Measurements from ENCODE around the gene MED25. TPM values are rescaled to one million over a fixed set of nuclear protein-coding genes. Genes with fewer than 3 reads are reported as not detected.
A peak's percentile ranks its signal among the peaks of the same experiment; 100 is the strongest.

Gene MED25
- total and polyA plus RNA-seq, 5 donors from 2014 or later, result 12.7 to 67.9 (median 21.6) TPM

GRCh38 chr19:49856574-49857021 is 38.5 kb downstream of the MED25 start:
- ATAC-seq (ENCODE audit: low read depth in 2 of 2) (no peak), DNase-seq (no peak)
- Histone ChIP-seq H3K27ac (ENCODE audit: insufficient read depth, low read length, poor library complexity, severe bottlenecking) (no peak overlapping the region), H3K27me3 (ENCODE audit: control insufficient read depth, insufficient read depth, low read length) (peaks cover 2% of the 10 kb centered on the region), H3K4me3 (ENCODE audit: low read depth, low read length) (no peak overlapping the region), H3K4me1 (ENCODE audit: control insufficient read depth, insufficient read depth, low read length, poor library complexity, severe bottlenecking) (peaks cover 13% of the 10 kb centered on the region), H3K36me3 (ENCODE audit: control insufficient read depth, insufficient read depth, low read length) (peaks cover 19% of the 10 kb centered on the region), H3K9me3 (ENCODE audit: control insufficient read depth in 2 of 2, low read length in 2 of 2) (no peaks in the 10 kb centered on the region)
- no peak overlapping the region for H3K27ac Mint-ChIP-seq
- H3K27me3 Mint-ChIP-seq, result no peaks in the 10 kb centered on the region
- peaks cover 0 to 19% (median 11%) of the 10 kb centered on the region in 4 donors for H3K4me1 Mint-ChIP-seq
- peaks cover 0 to 1% (median 0%) of the 10 kb centered on the region in 7 donors for H3K9me3 Mint-ChIP-seq
- no peak overlapping the region for H3K4me3 Mint-ChIP-seq
- no peaks in the 10 kb centered on the region for H3K36me3 Mint-ChIP-seq

DNA sequence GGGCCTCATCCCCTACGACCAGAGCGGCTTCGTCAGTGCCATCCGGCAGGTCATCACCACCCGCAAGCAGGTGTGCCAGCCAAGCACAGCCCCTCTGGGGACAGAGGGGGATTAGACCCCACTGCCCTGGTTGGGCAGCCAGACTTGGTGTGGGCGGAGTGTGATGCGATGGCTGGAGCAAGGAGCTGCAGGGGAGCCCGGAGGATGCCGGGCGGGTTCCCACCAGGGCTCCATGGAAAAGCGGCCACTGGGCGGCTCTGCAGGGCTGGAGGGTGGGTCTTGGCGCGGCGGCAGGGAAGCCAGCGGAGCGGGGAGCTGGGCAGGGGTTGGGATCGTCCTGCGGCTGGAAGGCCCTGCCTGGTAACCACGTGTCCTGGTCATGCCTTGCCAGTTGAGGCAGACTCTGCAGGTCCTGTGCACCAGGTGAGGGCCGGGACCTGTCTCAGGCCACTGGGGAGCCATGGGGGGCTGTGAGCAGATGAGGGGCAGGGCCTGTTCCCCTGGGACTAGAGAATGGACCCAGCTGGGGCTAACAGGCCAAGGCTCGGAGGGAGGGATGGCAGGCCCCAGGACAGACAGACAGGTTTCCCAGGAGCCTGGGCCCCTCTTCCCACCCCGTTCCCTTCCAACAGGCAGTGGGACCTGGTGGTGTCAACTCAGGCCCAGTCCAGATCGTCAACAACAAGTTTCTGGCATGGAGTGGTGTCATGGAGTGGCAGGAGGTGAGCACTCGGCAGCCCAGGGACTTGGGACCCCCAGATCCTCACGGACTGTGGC is 39.2 kb downstream of the MED25 start:
- DNase-seq, result no peak
- Histone ChIP-seq H3K4me1 (ENCODE audit: control insufficient read depth, insufficient read depth, low read length, poor library complexity, severe bottlenecking) (peaks cover 7% of the 10 kb centered on the region), H3K27me3 (ENCODE audit: control insufficient read depth, insufficient read depth, low read length) (peaks cover under 1% of the 10 kb centered on the region), H3K36me3 (ENCODE audit: control insufficient read depth, insufficient read depth, low read length) (peaks cover 23% of the 10 kb centered on the region), H3K9me3 (ENCODE audit: control insufficient read depth in 2 of 2, low read length in 2 of 2) (no peaks in the 10 kb centered on the region), H3K27ac (ENCODE audit: insufficient read depth, low read length, poor library complexity, severe bottlenecking) (no peak overlapping the region), H3K4me3 (ENCODE audit: low read depth, low read length) (no peak overlapping the region)
- no peak overlapping the region for H3K27ac Mint-ChIP-seq
- peaks cover 0 to 1% (median 0%) of the 10 kb centered on the region in 7 donors for H3K9me3 Mint-ChIP-seq
- no peaks in the 10 kb centered on the region for H3K36me3 Mint-ChIP-seq
- peaks cover 0 to 15% (median 8%) of the 10 kb centered on the region in 4 donors for H3K4me1 Mint-ChIP-seq
- no peak for ATAC-seq (ENCODE audit: low read depth in 2 of 2)
- no peaks in the 10 kb centered on the region for H3K27me3 Mint-ChIP-seq
- H3K4me3 Mint-ChIP-seq, result no peak overlapping the region

GRCh38 chr19:49857838-49858087 is 39.7 kb downstream of the MED25 start:
- H3K27ac Mint-ChIP-seq, result no peak overlapping the region

GRCh38 chr19:49858088-49858985 is 40.2 kb downstream of the MED25 start:
- Mint-ChIP-seq H3K27ac (no peak overlapping the region), H3K36me3 (peaks cover 3% of the 10 kb centered on the region)

More at GRCh38 chr19:49857838-49858087, 39.7 kb downstream of the MED25 start:
- H3K4me1 ChIP-seq (ENCODE audit: control insufficient read depth, insufficient read depth, low read length, poor library complexity, severe bottlenecking), result peaks cover 2% of the 10 kb centered on the region
- H3K9me3 ChIP-seq (ENCODE audit: control insufficient read depth in 2 of 2, low read length in 2 of 2), result no peaks in the 10 kb centered on the region
- no peak overlapping the region for H3K27ac ChIP-seq (ENCODE audit: insufficient read depth, low read length, poor library complexity, severe bottlenecking)
- ATAC-seq (ENCODE audit: low read depth in 2 of 2) (no peak), DNase-seq (no peak)
- no peak overlapping the region for H3K4me3 ChIP-seq (ENCODE audit: low read depth, low read length)
- no peaks in the 10 kb centered on the region for H3K36me3 Mint-ChIP-seq
- peaks cover 0 to 1% (median 0%) of the 10 kb centered on the region in 7 donors for H3K9me3 Mint-ChIP-seq
- H3K27me3 Mint-ChIP-seq, result no peaks in the 10 kb centered on the region
- H3K4me3 Mint-ChIP-seq, result no peak overlapping the region
- peaks cover 0 to 10% (median 3%) of the 10 kb centered on the region in 4 donors for H3K4me1 Mint-ChIP-seq
- H3K27me3 ChIP-seq (ENCODE audit: control insufficient read depth, insufficient read depth, low read length), result no peaks in the 10 kb centered on the region
- peaks cover 23% of the 10 kb centered on the region for H3K36me3 ChIP-seq (ENCODE audit: control insufficient read depth, insufficient read depth, low read length)

GRCh38 chr19:49859682-49860335 is 41.7 kb downstream of the MED25 start:
- DNase-seq (no peak), ATAC-seq (ENCODE audit: low read depth in 2 of 2) (no peak)
- peaks cover 0 to 1% (median 0%) of the 10 kb centered on the region in 7 donors for H3K9me3 Mint-ChIP-seq
- no peaks in the 10 kb centered on the region for H3K9me3 ChIP-seq (ENCODE audit: control insufficient read depth in 2 of 2, low read length in 2 of 2)
- H3K36me3 ChIP-seq (ENCODE audit: control insufficient read depth, insufficient read depth, low read length), result peaks cover 27% of the 10 kb centered on the region
- H3K36me3 Mint-ChIP-seq, result peaks cover 5% of the 10 kb centered on the region
- no peaks in the 10 kb centered on the region for H3K4me1 ChIP-seq (ENCODE audit: control insufficient read depth, insufficient read depth, low read length, poor library complexity, severe bottlenecking)
- peaks cover 0 to 9% (median 3%) of the 10 kb centered on the region in 4 donors for H3K4me1 Mint-ChIP-seq
- H3K27ac Mint-ChIP-seq, result peak overlapping the region in 1 of 3 donors; percentile 48
- no peaks in the 10 kb centered on the region for H3K27me3 Mint-ChIP-seq
- H3K4me3 Mint-ChIP-seq, result no peak overlapping the region
- no peaks in the 10 kb centered on the region for H3K27me3 ChIP-seq (ENCODE audit: control insufficient read depth, insufficient read depth, low read length)
- H3K27ac ChIP-seq (ENCODE audit: insufficient read depth, low read length, poor library complexity, severe bottlenecking), result no peak overlapping the region
- no peak overlapping the region for H3K4me3 ChIP-seq (ENCODE audit: low read depth, low read length)

More at GRCh38 chr19:49858088-49858985, 40.2 kb downstream of the MED25 start:
- Histone ChIP-seq H3K27me3 (ENCODE audit: control insufficient read depth, insufficient read depth, low read length) (no peaks in the 10 kb centered on the region), H3K9me3 (ENCODE audit: control insufficient read depth in 2 of 2, low read length in 2 of 2) (no peaks in the 10 kb centered on the region), H3K4me1 (ENCODE audit: control insufficient read depth, insufficient read depth, low read length, poor library complexity, severe bottlenecking) (no peaks in the 10 kb centered on the region), H3K36me3 (ENCODE audit: control insufficient read depth, insufficient read depth, low read length) (peaks cover 23% of the 10 kb centered on the region), H3K27ac (ENCODE audit: insufficient read depth, low read length, poor library complexity, severe bottlenecking) (no peak overlapping the region), H3K4me3 (ENCODE audit: low read depth, low read length) (no peak overlapping the region)
- no peak for ATAC-seq (ENCODE audit: low read depth in 2 of 2)
- no peaks in the 10 kb centered on the region for H3K27me3 Mint-ChIP-seq
- H3K4me3 Mint-ChIP-seq, result peak overlapping the region in 1 of 4 donors; percentile 49
- no peak for DNase-seq
- peaks cover 0 to 10% (median 2%) of the 10 kb centered on the region in 4 donors for H3K4me1 Mint-ChIP-seq
- H3K9me3 Mint-ChIP-seq, result peaks cover 0 to 1% (median 0%) of the 10 kb centered on the region in 7 donors

- Mint-ChIP-seq H3K4me1 (peaks cover 0 to 14% (median 4%) of the 10 kb centered on the region in 4 donors), H3K27ac (peak overlapping the region in 1 of 3 donors; percentile 48), H3K9me3 (peaks cover 0 to 1% (median 0%) of the 10 kb centered on the region in 7 donors), H3K27me3 (no peaks in the 10 kb centered on the region), H3K4me3 (no peak overlapping the region), H3K36me3 (peaks cover 5% of the 10 kb centered on the region)
- peaks cover 29% of the 10 kb centered on the region for H3K36me3 ChIP-seq (ENCODE audit: control insufficient read depth, insufficient read depth, low read length)
- no peaks in the 10 kb centered on the region for H3K27me3 ChIP-seq (ENCODE audit: control insufficient read depth, insufficient read depth, low read length)
- no peaks in the 10 kb centered on the region for H3K9me3 ChIP-seq (ENCODE audit: control insufficient read depth in 2 of 2, low read length in 2 of 2)
- H3K27ac ChIP-seq (ENCODE audit: insufficient read depth, low read length, poor library complexity, severe bottlenecking), result no peak overlapping the region
- no peaks in the 10 kb centered on the region for H3K4me1 ChIP-seq (ENCODE audit: control insufficient read depth, insufficient read depth, low read length, poor library complexity, severe bottlenecking)
- H3K4me3 ChIP-seq (ENCODE audit: low read depth, low read length), result no peak overlapping the region
- DNase-seq (no peak), ATAC-seq (ENCODE audit: low read depth in 2 of 2) (no peak)
These were observed 42.4 kb downstream of the MED25 start for GRCh38 chr19:49860336-49861102.

DNA sequence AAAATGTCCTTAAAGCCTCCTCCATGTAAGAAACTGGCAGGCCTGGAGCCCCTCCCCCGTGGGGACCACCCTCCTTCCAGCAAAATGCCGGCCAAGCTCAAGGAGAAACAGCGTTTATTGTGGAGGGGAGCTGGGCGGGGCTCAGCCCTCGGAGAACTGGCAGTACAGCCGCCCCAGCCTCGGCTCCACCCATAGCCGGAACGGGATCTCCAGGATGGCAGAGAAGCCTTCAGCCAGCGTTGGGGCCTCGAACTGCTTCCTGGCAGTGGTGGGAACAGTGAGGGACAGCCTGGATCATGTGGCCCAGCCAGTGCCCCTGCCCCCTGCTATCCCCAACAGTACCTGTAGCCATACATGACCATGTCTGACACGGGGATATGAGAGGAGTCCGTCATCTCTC is 43.0 kb downstream of the MED25 start:
- Histone ChIP-seq H3K27ac (ENCODE audit: insufficient read depth, low read length, poor library complexity, severe bottlenecking) (no peak overlapping the region), H3K4me1 (ENCODE audit: control insufficient read depth, insufficient read depth, low read length, poor library complexity, severe bottlenecking) (peaks cover 6% of the 10 kb centered on the region), H3K27me3 (ENCODE audit: control insufficient read depth, insufficient read depth, low read length) (no peaks in the 10 kb centered on the region), H3K9me3 (ENCODE audit: control insufficient read depth in 2 of 2, low read length in 2 of 2) (no peaks in the 10 kb centered on the region), H3K36me3 (ENCODE audit: control insufficient read depth, insufficient read depth, low read length) (peaks cover 29% of the 10 kb centered on the region), H3K4me3 (ENCODE audit: low read depth, low read length) (no peak overlapping the region)
- peaks cover 0 to 17% (median 9%) of the 10 kb centered on the region in 4 donors for H3K4me1 Mint-ChIP-seq
- no peak for DNase-seq
- H3K9me3 Mint-ChIP-seq, result peaks cover 0 to 1% (median 0%) of the 10 kb centered on the region in 7 donors
- no peaks in the 10 kb centered on the region for H3K27me3 Mint-ChIP-seq
- H3K27ac Mint-ChIP-seq, result no peak overlapping the region
- H3K4me3 Mint-ChIP-seq, result no peak overlapping the region
- H3K36me3 Mint-ChIP-seq, result peaks cover 5% of the 10 kb centered on the region
- no peak for ATAC-seq (ENCODE audit: low read depth in 2 of 2)

Data from CD4-positive, CD25-positive, alpha-beta regulatory T cell (primary cell).